HG03521 (cell line): ENCODE measurements around the gene EEF1A2.

ENCODE experiments used
- ATAC-seq: cut with Tn5 transposase; IDR thresholded peaks from one replicate; pipeline ENCODE4 v1.9.1; 2021; ENCODE audit warnings: mild to moderate bottlenecking, moderate library complexity; ENCODE audit not compliant: unreplicated experiment

Gene EEF1A2

DNA sequence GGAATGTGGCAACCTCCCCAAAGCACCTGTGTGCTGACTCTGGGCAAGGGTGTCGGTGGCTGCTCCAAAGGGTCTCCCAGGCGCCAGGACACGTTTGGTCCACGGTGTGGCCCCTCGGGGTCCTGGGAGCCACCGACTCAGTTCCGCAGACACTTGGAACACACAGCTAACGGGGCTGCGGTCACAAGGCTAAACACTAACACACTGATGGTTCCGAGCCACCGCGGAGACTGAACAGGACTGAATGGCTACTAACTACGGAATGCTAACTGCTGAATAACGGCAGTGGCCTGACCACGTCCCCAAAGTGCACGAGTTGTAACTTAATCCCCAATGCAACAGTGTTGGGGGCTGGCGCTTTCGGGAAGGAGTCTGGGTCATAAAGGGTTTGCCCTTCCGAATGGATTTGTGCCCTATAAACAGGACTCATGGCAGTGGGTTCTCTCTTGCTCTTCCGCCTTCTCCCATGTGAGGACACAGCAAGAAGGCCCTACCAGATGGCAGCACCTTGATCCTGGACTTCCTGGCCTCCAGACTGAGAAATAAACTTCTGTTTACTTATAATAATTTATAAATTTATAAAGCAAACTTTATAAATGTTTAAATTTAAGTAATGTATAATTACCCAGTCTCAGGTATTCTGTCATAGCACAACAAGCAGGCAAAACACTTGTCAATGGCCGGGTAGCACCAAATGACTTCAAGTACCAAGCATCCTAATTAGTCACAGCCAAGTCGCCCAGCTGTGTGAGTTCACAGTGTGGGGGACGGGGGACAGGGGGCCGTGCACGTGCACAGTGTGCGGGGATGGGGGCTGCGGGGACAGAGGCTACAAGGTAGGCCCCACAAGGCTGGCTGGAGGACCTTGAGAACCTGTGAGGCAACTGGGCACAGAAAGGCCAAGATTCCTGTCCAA is 2.3 kb upstream of the EEF1A2 start:
- ATAC-seq = no peak

DNA sequence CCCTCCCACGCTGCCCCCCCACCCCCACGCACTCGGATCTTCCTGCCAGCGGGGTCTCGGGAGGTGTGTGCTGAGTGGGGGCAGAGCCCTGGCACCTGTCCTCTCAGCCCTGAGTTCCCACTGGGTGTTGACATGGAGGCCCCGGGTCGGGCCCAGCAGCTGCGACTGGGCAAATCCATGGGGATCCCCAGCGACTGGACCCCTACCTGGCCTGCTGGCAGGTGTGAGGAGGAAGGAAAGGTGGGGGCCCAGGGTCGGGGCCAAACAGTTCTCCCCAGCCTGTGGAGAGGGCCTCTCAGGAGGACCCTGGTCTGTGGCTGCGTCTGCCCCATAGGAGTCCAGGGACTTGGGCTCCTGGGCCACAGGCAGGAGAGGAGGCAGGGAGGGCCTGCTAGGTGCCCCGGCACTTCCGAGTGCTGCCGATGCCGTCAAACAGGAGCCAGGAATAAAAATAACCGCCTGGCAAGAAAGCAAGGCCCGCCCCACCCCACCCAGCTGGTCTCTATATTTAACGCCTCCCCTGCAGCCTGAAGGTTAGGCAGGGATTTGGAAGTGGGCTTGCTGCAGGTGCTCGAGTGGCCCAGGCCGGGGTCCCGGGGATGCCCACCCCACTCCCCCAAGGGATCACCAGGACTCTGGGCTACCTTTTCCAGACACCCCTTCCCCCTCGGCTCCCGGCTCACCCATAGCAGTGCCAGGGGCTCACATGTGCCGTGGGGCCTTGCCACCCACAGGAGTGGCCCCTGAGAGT is 1.4 kb upstream of the EEF1A2 start:
- no peak for ATAC-seq

DNA sequence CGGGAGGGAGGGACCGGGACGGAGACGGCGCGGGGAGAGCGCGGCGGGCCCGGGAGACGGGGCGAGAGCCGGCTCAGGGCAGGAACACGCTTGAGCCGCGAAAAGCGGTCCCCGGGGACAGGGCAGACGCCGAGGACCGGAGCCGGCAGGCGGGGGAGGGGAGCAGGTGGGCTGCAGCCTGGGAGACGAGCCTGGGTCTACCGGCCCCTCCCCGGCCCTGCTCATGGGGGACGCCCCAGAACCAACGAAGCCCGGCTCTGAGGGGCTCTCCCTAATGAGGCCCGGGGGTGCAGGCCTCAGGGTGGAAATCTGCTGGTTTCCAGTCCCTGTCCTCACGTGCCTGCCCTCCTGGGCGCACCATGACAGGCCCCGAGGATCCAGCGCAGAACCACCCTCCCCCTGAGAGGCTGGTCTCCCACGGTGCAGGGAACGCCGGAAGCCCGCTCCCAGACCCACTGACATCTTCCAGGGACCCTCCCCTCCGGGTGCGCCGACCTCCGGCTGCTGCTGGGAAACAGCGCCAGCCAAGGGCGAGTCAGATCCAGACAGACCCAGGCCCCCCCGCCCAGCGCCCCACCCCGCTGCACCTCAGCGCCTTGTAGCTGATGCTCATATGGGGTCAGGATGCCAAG is 571 bp upstream of the EEF1A2 start:
- no peak for ATAC-seq

DNA sequence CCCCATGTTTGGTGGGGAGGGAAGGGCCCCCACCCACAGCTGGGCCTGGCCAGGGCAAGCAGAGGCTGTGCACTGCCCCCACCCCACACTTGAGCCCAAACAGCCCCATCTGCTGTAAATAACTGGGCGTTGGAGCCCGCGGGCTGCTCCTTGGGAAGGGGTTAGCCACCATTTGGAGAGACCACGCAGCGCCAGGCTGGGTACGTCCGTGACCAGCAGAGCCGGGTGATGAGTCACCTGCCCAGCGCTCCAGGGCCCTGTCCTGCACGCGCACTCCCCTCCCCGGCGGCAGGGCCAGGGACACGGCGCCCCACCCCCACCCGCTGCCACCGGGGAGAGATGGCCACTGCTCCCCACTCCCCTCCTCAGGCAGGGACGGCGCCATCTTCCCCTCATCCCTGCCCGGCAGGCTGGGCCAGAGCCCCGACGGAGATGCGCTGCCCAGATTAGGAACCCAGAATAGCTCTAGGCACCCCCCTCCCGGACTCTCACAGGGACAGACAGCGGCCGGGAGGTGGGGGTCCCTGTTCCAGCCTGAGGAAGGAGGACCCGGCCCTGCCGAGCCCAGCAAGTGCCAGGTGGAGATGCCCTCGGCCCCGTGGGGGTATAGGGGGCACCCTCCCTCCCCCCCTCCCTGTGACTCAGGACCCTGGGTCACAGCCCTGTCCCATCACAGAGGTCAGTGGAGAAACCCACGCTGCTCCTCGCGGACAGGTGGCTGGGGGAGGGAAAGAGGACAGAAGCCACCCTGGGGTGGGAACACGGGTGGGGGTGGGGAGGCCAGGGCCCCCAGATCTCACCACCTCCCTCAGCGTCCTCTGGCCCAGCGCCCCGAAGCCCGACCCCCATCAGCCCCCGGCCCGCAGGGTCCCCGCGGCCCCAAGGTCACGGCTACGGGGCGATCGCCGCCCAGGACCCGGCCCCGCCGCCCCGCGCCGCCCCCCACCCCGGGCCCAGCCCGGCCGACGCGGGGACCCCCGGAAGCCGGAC is 642 bp downstream of the EEF1A2 start:
- ATAC-seq = no peak

DNA sequence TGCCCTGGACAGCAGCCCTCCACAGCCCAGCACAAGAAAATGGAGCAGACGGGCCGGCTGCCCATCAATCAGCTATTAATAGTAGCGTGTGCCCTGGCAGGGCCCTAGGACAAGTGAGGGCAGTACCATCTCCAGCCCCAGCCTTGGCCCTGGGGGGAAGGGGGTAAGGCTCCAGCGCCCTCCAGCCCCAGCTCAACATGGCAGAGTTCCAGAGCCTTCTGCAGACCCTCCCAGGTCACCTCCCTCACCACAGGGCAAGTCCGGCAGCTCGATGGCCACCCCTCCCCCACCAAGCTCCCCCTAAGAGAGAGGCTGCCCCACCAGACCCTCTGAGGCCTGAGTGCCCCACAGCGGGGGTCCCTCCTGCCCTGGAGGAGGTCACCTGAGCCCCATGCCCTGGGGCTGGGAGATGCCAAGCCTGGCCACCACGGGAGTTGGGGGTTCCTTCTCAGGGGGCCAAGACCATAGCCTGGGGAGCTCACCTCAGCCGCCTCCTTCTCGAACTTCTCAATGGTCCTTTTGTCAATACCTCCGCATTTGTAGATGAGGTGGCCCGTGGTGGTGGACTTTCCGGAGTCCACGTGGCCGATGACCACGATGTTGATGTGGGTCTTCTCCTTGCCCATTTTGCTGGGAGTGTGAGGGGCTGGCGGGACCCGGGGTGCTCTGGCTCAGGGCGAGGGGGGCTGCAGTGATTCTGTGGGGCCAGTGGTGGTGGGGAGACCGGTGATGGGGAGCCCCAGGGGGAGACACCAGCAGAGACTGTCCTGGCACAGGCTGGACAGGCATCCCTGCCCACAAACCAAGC is 1.5 kb downstream of the EEF1A2 start:
- no peak for ATAC-seq

DNA sequence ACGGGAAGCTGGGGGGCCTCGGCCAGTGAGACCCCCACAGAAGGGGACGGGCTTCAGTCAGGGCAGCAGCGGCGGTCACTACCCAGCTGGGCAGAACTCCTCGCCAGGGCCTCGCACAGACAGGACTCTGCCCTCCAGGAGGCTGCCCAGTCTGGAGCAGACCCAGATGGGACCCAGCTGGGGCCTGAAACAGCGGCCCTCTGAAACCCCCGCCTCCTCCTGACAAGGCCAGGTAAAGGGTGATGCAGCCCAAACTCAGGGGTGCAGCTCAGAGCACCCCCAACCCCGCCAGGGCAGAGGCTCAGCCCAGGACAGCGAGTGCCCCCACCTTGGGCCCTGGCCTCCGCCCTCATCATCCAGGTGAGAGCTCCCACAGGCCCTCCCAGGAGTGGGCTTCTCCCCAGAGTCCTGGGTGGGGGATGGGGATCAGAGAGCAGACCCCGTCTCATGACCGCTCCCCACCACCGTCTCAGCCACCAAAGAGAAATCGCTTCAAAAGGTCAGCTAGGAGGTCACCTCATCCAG is 2.2 kb downstream of the EEF1A2 start:
- no peak for ATAC-seq

DNA sequence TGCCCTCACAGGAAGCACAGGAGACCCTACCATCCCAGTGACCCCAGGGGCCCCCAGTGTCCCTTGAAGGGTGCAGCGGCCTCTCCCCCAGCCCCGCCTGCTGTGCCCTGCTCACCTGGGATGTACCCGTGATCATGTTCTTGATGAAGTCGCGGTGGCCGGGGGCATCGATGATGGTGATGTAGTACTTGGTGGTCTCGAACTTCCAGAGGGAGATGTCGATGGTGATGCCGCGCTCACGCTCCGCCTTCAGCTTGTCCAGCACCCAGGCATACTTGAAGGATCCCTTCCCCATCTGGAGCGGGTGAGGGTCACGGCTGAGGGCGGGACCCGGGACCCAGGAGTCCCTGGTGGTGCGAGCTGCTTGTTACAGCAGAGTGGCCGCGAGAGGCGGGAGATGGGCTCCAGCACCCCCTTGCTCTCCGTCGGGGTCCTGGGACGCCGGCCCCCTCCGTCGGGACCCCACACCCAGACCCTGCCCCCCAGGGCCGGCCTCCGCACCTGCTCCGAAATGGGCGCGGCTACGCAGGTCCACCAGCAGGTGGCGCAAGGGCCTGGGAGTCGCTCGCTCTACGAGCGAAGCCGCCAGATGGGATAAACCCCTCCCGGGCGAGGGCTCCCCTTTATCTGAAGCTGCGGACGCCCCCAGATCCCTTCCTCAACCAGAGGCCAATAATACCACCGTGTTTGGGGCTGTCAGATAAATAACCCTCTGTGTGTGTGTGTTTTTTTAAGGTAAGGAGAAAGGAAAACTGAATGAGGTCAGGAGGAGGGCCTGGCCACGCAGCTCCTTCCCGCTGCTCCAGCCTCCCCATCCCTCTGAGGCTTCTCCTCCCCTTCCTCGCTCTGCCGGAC is 2.9 kb downstream of the EEF1A2 start:
- ATAC-seq = no peak

DNA sequence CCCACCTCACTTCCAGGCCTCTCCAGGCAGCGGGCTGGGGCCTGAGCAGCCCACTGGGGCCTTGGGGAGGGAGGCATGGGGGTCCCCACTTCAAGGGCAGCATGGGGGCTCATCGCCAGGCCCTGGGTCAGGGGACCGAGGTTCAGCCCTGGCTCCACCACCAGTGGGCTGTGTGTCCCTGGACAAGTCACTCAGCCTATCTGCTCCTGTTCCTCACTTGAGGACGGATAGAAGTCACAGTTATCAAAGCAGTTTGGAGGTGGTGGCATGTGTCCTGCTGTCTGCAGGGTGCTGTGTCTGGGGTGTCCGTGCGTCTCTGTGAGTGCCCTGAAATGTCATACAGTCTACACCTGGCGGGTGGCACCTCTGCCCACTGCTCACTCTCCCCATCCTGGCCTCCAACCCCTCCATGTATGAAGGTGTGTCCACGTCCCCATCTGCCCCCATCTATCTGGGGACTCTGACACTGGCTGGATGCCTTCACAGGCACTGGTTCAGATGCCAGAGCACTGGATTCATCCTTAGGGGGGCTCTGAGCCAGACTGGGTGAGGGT is 3.6 kb downstream of the EEF1A2 start:
- ATAC-seq = no peak

DNA sequence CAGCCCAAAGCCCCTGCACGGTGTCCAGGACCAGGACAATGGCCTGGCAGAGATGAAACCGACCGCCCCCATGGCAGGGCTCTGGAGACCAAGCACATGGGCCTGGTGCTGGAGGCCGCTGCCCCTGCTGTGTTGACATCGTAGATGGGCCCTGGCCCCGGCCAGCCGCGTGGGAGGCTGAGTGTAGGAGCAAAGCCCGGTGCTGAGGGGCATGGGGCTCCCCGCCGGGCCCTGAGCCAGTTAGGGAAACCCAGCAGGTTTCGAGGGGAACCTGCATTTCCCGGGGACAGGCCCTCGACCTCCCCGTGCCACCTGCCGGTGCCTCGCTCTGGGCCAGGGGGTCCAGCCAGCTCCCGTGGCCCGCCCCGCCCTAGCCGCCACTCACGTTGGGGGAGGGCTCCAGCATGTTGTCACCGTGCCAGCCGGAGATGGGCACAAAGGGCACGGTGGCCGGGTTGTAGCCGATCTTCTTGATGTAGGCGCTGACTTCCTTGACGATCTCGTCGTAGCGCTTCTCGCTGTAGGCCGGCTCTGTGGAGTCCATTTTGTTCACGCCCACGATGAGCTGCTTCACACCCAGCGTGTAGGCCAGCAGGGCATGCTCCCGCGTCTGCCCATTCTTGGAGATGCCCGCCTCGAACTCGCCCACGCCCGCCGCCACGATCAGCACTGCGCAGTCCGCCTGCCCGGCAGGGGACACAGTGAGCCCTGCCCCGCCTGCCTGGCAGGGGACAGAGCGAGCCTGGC is 4.3 kb downstream of the EEF1A2 start:
- no peak for ATAC-seq

DNA sequence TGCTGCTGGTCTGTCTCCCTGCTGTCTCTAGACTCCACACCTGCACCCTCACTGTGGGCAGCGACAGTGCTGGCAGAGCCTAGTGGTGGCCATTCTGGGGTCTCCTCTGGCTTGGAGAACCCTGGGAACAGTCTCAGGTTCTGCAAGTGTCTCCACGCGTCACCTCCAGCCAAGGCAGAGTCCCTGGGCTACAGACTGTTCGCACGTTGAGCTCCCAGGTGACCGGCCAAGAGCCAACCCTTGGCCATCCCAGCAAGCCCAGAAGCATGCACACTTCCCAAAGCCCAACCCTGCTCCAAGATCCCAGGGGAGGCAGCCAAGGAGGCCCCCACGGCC is 4.8 kb downstream of the EEF1A2 start:
- ATAC-seq = no peak

DNA sequence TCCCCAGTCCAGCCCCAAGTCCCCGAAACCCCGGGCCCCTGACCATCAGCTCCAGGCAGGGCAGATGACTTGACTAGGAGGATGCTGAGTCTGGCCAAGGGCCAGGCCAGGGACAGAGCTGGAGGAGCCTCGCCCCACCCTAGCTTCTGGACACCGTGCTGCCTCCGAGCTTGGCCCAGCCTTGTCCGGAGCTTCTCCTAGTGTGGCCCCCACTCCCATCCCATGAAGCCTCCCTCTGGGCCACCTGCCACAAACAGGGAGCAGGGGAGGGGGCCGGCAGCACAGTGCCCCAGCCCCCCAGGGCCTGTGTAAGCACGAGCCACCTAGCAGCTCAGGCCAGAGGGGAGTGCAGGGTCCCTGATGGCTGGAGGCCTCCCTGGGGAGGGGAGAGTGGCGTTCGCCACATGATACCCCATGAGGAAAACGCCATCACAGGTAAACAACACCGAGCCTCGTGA is 5.3 kb downstream of the EEF1A2 start:
- no peak for ATAC-seq

DNA sequence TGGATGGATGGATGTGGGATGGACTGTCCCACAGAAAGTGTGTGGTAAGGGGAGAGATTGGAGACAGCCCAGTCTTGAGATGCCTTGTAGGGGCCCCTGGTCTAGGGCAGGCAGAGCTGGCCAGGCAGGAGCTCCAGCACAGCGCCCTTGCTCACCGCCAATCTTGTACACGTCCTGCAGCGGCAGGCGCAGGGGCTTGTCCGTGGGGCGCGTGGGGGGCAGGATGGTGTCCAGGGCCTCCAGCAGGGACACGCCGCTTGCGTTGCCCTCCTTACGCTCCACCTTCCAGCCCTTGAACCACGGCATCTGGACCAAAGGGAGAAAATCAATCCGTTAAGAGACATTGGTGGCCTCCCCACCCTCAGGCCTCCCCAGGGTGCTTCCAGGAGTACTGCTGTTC is 5.9 kb downstream of the EEF1A2 start:
- no peak for ATAC-seq

DNA sequence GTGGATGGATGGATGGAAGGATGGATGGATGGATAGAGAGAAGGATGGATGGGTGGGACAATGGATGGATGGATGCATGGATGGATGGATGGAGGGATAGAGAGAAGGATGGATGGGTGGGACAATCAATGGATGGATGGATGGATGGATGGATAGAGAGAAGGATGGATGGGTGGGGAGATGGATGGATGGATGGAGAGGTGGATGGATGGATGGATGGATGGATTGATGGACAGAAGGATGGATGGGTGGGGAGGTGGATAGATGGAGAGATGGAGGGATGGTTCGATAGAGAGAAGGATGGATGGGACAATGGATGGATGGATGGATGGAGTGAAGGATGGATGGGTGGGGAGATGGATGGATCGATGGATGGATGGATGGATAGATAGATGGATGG is 6.4 kb downstream of the EEF1A2 start:
- ATAC-seq = no peak

DNA sequence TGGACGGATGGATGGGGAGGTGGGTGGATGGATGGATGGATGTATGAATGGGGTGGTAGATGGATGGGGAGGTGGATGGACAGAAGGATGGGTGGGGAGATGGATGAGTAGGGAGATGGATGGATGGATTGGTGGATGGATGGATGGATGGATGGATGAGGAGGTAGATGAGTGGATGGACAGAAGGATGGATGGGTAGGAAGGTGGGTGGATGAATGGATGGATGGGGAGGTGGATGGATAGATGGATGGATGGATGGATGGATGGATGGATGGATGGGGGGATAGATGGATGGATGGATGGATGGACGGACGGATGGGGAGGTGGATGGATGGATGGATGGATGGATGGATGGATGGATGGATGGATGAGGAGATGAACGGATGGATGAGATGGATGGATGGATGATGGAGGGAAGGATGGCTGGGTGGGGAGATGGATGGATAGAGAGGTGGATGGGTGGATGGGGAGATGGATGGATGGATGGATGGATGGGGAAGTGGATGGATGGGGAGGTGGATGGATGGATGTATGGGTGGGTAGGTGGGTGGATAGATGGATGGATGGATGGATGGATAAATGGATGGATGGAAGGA is 7.2 kb downstream of the EEF1A2 start:
- ATAC-seq = no peak

DNA sequence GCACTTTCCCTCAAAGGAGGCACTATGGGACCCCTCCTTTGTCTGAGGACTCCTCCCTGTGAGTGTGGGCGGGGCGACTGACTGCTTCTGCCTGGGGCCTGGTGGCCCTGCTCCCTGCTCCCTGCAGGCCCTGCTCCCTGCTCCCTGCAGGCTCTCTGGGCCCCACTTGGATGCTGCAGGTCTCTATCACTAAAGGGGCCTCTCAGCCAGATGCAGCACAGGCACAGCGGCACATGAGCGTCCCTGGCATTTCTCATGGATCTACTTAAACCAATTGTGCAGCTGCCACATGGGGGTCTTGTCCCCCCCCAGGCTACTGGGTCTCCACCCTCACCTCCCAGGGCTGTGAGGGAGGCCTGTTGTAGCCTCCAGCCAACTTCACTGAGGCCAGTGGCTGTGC is 7.8 kb downstream of the EEF1A2 start:
- ATAC-seq = no peak

DNA sequence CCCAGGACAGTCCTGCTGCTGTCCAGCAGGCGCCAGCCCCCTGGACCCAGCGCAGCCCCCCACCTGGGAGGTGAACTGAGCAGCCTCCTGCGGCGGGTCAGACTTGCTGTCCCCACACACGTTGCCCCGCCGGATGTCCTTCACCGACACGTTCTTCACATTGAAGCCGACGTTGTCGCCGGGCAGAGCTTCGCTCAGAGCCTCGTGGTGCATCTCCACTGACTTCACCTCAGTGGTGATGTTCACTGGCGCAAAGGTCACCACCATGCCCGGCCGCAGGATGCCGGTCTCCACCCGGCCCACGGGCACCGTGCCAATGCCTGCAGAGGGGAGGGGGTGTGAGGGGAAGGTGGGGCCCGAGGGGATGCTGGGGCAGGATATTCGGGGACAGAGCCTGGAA is 8.5 kb downstream of the EEF1A2 start:
- ATAC-seq = no peak
